Heart right ventricle (tissue), 16 donors: ENCODE results near the gene ROBO1. TPM values are rescaled to one million over a fixed set of nuclear protein-coding genes. Genes with fewer than 3 reads are reported as not detected.

Experiments used
- ATAC-seq, 8 donors: fragments of 200-7000 bp; cut with Tn5 transposase; one replicate each; pipeline ENCODE4 v1.9.1; 2020; ENCODE audit warnings: mild to moderate bottlenecking in 8 of 8, moderate library complexity in 8 of 8, moderate number of reproducible peaks in 1 of 8
- DNase-seq, 2 donors: peaks; one replicate each; pipeline ENCODE4 v3.0.0-alpha.2; 2020
- H3K27ac ChIP-seq, 10 donors: fragments of 200-600 bp; sonication (generic) in 2 of 10; one replicate each; pipeline versions ENCODE4 v1.5.0 to v1.8.0; 2020 to 2022; ENCODE audit warnings: mild to moderate bottlenecking in 3 of 10
- H3K27me3 ChIP-seq, 7 donors: fragments of 200-600 bp; one replicate each; pipeline ENCODE4 v1.8.0; 2021 to 2022; ENCODE audit warnings: mild to moderate bottlenecking in 2 of 7
- H3K36me3 ChIP-seq, 9 donors: fragments of 200-600 bp; sonication (generic) in 1 of 9; one replicate each; pipeline versions ENCODE4 v1.5.0 to v1.8.0; 2020 to 2022; ENCODE audit warnings: mild to moderate bottlenecking in 2 of 9
- H3K4me1 ChIP-seq, 9 donors: fragments of 200-600 bp; sonication (generic) in 1 of 9; one replicate each; pipeline versions ENCODE4 v1.5.0 to v1.8.0; 2020 to 2022; ENCODE audit warnings: mild to moderate bottlenecking in 4 of 9
- H3K4me3 ChIP-seq, 10 donors: fragments of 200-600 bp; sonication (generic) in 2 of 10; one replicate each; pipeline versions ENCODE4 v1.5.0 to v1.8.0; 2020 to 2022; ENCODE audit warnings: mild to moderate bottlenecking in 7 of 10, moderate library complexity in 2 of 10
- H3K9me3 ChIP-seq, 11 donors: fragments of 200-600 bp in 10 of 11; sonication (generic) in 2 of 11; one replicate each; pipeline versions ENCODE4 v1.5.0 to v1.8.0; 2013 to 2022; ENCODE audit warnings: mild to moderate bottlenecking in 2 of 11, control low read depth in 1 of 11, moderate library complexity in 1 of 11
- CTCF ChIP-seq, 9 donors: fragments of 200-600 bp; sonication (generic) in 2 of 9; IDR thresholded peaks; one replicate each; pipeline versions ENCODE4 v1.5.0 to v1.8.0; 2021 to 2022; ENCODE audit warnings: antibody characterized with exemption in 9 of 9, mild to moderate bottlenecking in 5 of 9, moderate library complexity in 1 of 9
- WGBS, 2 donors: extraction: QIAGEN DNeasy Blood & Tissue Kit; methylation state at CpG; one replicate each; pipeline ENCODE4 v1.1.7; 2013; ENCODE audit warnings: inconsistent platforms in 1 of 2; 5-methylcytosine and 5-hydroxymethylcytosine counted together
- intact Hi-C, 10 donors: fragments of 100-400 bp; cut with DNase I; formaldehyde crosslinking; loops; one replicate each; pipeline versions ENCODE4 v1.11.1 to v1.14.2; 2022
- polyA plus RNA-seq, 2 donors: library from polyadenylated mRNA; stranded (reverse); fragments of 200-250 nt; gene quantifications; one replicate each; pipeline ENCODE4 v1.2.3, GENCODE V29; 2013
- total RNA-seq, 10 donors: library from RNA; stranded (reverse); fragmentation: NEBNext Ultra II Directional in 3 of 10; extraction: Animal tissue kit (Norgen Biotek cat#: 25700) in 3 of 10; gene quantifications; one replicate each; pipeline versions ENCODE4 v1.2.1 to v1.2.4, GENCODE V29; 2021 to 2023
- donor health status: Arrhythmogenic right ventricular cardiomyopathy.
- donor health status: ischemic (EF 13 %, LVEDD 7.1; RV severe dilation, severe dysfunction).
- donor health status: healthy with polysubstance abuse.
- donor health status: DM: no; HTN: yes; CAD: no.
- donor health status: DM: no; HTN: no; CAD: no.
- donor health status: ischemic (EF 25% LVEDD 6.9; RV normal size, moderate dysfunction).
- donor health status: ischemic (EF 25% LVEDD 5.7; RV mildly dilated, moderate dysfunction).
- donor health status: healthy.
- donor health status: DM: yes; HTN: yes; CAD: no.
- donor health status: Ischemic cardiomyopathy.
- donor health status: ischemic (EF 35%, LVEDD 5.7; RV mildly dilated, moderate dysfunction).
- donor health status: nonischemic (EF 11% LVEDD 7.7; RV severe dilation, severe dysfunction).
- donor health status: DM: yes; HTN: yes; CAD: no.
- donor health status: PGD.
- donor health status: ischemic (EF 29% LVEDD 5.4; RV normal size, mild dysfunction).
- donor health status: nonischemic (EF 23%, LVEDD 6.1; RV moderate dilation, normal function).

The ROBO1 gene
- total and polyA plus RNA-seq, 12 donors, result 2.8 to 13.9 (median 5.6) TPM

GRCh38 chr3:79056498-79056897 lies 711.3 kb downstream of the ROBO1 start:
- DNase-seq, result no peak
- H3K9me3 ChIP-seq, result peaks cover 0 to 35% (median 15%) of the 10 kb centered on the region in 11 donors
- intact Hi-C loops, result no loop called here
- no peak overlapping the region for H3K4me3 ChIP-seq
- no peaks in the 10 kb centered on the region for H3K36me3 ChIP-seq
- H3K27ac ChIP-seq, result no peak overlapping the region
- WGBS, 2 donors, result 82 to 87% methylated on average over 7 of the region's 7 CpGs
- no peak for ATAC-seq
- TF ChIP-seq CTCF (IDR thresholded peaks at IDR 0.05), result no peak
- no peaks in the 10 kb centered on the region for H3K27me3 ChIP-seq
- H3K4me1 ChIP-seq, result no peaks in the 10 kb centered on the region

DNA sequence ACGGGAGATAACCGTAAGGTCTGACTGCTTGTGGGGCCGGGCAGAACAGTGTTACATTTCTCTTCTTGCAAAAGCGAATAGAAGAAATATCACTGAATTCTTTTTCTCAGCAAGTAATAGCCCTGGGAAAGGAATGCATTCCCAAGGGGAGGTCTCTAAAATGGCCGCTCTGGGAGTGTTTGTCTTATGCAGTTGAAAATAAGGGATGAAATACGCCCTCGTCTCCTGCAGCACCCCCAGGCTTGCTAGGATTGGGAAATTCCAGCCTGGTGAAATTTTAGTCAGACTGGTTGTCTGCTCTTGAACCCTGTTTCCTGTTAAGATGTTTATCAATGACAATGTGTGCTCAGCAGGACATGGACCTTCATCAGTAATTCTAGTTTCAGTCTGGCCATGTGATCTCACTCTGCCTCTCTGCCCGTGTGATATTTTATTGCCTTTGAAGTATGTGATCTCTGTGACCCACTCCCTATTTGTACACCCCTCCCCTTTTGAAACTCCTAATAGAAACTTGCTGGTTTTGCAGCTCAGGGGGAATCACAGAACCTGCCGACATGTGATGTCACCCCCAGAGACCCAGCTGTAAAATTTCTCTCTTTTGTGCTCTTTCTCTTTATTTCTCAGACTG lies 715.6 kb downstream of the ROBO1 start:
- intact Hi-C loops, result no loop called here
- H3K4me3 ChIP-seq, result no peak overlapping the region
- H3K4me1 ChIP-seq, result no peaks in the 10 kb centered on the region
- peaks cover 0 to 38% (median 15%) of the 10 kb centered on the region in 11 donors for H3K9me3 ChIP-seq
- 93 to 95% methylated on average over 9 of the region's 9 CpGs for WGBS, 2 donors
- ATAC-seq (no peak), DNase-seq (no peak)
- no peaks in the 10 kb centered on the region for H3K36me3 ChIP-seq
- H3K27ac ChIP-seq, result no peak overlapping the region
- no peak for TF ChIP-seq CTCF (IDR thresholded peaks at IDR 0.05)
- H3K27me3 ChIP-seq, result no peaks in the 10 kb centered on the region

GRCh38 chr3:79047581-79047980 lies 720.2 kb downstream of the ROBO1 start:
- TF ChIP-seq CTCF (IDR thresholded peaks at IDR 0.05), result no peak
- Histone ChIP-seq H3K36me3 (no peaks in the 10 kb centered on the region), H3K4me1 (no peaks in the 10 kb centered on the region), H3K9me3 (peaks cover 0 to 26% (median 8%) of the 10 kb centered on the region in 11 donors), H3K4me3 (no peak overlapping the region), H3K27ac (no peak overlapping the region), H3K27me3 (no peaks in the 10 kb centered on the region)
- WGBS, 2 donors, result 85 to 92% methylated on average over 4 of the region's 4 CpGs
- ATAC-seq (no peak), DNase-seq (no peak)
- intact Hi-C loops, result no loop called here

DNA sequence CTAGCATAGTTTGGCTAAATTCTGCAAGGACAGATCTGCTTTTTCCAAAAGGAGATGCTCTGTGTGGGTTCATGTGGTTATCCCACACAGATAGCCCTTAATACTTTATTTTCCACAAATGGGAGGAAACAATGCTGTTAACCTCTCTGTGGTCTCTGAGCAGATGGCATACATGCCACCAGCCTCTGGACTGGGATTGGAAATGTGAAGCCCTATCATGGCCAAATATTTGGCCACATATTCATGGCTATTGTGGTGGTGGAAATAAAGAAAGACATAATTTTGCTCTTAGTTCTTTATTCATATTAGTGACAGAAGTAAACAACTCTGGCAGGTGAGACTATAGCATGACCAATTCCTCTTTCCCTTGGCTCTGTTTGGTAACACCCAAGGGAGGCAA lies 726.2 kb downstream of the ROBO1 start:
- ATAC-seq, result no peak

More for the DNA sequence above, 726.2 kb downstream of the ROBO1 start:
- Histone ChIP-seq H3K4me3 (no peak overlapping the region), H3K4me1 (no peaks in the 10 kb centered on the region), H3K9me3 (no peaks in the 10 kb centered on the region), H3K27me3 (no peaks in the 10 kb centered on the region), H3K27ac (no peak overlapping the region), H3K36me3 (no peaks in the 10 kb centered on the region)
- no peak for DNase-seq
- TF ChIP-seq CTCF (IDR thresholded peaks at IDR 0.05), result no peak
- intact Hi-C loops, result no loop called here
